Choroid plexus epithelial cell (primary cell): ENCODE measurements around the gene COPE.
A peak's percentile ranks its signal among the peaks of the same experiment; 100 is the strongest.

ENCODE experiments used
- DNase-seq: peaks from one replicate; pipeline ENCODE4 v3.0.0-alpha.2; 2010; ENCODE audit warnings: low read depth
- H3K4me3 ChIP-seq: 2 replicates; pipeline ENCODE4 v1.5.1; 2011; ENCODE audit warnings: low read depth, mild to moderate bottlenecking, control low read depth, low read length, moderate library complexity
- TF ChIP-seq, protein P1 (sequence below): conservative IDR thresholded peaks from 2 replicates; pipeline ENCODE4 v1.5.1; 2011; ENCODE audit warnings: low read depth, mild to moderate bottlenecking, control low read depth, inconsistent platforms, low read length, moderate library complexity

The COPE gene

DNA sequence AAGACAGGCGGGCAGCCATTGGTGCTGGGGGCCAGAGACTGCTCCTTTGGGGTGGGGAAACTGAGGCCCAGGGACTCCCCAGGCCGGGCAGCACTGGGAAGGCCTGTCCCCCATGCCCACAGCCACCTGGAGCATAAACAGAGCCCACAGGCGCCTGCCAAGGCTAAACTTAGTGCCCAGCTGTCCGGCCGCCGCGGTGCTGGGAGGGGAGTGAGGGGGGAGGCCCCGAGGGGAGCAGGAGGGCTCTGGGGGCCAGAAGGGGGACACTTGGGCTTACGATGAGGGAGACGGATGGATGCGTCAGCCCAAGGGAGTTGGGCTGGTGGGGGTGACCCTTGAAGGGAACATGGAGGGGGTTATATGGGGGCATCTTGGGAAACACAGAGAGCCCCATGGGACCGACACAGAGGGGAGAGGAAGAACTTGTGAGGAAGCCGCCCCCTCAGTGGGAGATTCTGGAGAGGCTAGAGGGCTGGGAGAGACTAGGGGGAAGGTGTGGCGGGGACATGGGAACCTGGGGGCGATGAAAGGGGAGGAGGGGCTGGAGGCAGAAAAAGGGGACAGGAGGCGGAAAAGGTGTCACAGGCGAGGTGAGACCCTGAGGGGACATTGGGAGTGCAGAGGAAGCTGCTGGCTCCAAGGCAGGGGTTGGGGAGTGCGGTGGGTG lies 25.5 kb downstream of the COPE start:
- H3K4me3 ChIP-seq: no peak overlapping the region
- DNase-seq: no peak
- TF ChIP-seq, protein P1, sequence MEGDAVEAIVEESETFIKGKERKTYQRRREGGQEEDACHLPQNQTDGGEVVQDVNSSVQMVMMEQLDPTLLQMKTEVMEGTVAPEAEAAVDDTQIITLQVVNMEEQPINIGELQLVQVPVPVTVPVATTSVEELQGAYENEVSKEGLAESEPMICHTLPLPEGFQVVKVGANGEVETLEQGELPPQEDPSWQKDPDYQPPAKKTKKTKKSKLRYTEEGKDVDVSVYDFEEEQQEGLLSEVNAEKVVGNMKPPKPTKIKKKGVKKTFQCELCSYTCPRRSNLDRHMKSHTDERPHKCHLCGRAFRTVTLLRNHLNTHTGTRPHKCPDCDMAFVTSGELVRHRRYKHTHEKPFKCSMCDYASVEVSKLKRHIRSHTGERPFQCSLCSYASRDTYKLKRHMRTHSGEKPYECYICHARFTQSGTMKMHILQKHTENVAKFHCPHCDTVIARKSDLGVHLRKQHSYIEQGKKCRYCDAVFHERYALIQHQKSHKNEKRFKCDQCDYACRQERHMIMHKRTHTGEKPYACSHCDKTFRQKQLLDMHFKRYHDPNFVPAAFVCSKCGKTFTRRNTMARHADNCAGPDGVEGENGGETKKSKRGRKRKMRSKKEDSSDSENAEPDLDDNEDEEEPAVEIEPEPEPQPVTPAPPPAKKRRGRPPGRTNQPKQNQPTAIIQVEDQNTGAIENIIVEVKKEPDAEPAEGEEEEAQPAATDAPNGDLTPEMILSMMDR: no peak

DNA sequence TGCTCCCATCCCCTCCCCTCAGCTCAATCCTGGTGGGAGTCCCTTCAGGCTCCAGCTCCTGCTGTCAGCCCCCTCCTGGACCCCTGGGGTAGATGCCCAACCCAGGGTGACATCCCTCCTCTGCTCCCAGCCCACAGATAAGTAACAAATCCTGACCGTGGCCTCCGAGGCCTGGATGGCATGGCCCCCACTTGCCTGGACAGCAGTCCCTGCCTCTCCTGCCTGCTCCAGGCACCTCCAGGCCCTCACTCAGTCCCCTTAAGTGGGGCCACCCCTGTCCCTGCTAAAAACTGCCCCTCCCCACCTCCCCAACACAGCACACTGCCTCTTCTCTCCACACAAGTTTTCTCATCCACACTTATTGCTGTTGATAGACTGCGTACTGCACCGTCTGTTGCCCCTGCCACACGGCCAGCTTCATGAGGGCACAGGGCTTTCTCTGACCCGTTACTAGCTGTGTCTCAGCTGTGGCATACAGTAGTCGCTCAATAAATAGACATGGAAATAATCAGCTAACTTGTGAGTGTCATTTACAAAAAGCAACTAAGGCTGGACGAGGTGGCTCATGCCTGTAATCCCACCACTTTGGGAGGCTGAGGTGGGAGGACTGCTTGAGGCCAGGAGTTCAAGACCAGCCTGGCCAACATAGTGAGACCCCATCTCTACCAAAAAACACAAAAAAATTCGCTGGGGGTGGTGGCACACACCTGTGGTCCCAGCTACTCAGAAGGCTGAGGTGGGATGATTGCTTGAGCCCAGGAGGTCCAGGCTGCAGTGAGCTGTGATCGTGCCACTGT lies 29.0 kb downstream of the COPE start:
- no peak for DNase-seq
- TF ChIP-seq, protein P1: no peak
- no peak overlapping the region for H3K4me3 ChIP-seq

DNA sequence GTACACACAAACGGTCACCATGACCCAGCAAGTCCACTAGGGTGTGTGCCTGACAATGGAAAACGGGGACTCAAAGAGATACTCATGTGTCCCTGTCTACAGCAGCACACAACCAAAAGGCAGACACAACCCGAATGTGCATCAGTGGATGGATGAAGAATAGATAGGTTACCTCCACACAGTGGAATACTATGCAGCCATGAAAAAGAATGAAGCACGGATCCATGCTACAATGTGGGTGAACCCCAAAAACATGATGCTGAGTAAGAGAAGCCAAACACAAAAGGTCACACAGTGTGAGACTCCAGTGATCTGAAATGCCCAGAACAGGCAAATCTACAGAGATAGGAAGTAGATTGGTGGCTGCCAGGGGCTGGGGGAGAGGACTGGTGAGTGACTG lies 32.2 kb downstream of the COPE start:
- no peak for DNase-seq
- no peak overlapping the region for H3K4me3 ChIP-seq
- TF ChIP-seq, protein P1: no peak

DNA sequence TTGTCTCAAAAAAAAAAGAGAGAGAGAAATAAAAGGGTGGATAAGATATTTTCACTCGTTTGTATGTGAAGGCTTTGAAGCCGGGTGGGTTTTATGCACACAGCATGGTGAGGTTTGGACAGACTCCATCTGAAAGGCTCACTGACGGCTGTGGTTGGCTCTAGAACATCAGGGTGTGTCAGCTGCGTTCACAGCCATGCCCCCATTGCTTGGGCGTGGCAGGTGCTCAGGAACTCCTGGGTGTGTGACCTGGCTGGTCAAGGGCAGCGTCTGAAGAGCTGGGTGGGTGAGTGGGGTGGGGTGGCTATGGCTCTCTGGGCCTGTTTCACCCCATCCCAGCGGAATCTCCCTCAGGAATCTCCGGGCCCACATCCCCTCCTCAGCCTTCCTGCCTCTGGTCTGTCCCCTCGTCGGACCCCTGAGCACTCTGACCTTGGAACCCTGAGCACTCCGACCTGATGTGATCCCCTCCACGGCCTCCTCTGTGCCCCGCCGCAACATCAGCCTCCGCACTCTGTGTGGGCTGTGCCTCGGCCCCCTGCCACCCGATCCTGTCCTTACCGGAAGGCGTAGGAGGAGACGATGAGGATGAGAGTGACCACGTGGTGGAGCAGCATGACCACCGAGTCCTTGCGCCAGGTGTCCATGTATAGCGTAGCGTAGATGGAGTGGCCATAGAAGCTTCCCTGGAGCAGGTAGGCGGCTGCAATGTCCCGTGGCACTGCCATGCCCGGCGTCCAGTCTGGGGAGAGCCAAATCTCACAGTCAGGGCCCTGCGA lies 35.5 kb downstream of the COPE start:
- no peak for DNase-seq
- no peak overlapping the region for H3K4me3 ChIP-seq
- TF ChIP-seq, protein P1: no peak

DNA sequence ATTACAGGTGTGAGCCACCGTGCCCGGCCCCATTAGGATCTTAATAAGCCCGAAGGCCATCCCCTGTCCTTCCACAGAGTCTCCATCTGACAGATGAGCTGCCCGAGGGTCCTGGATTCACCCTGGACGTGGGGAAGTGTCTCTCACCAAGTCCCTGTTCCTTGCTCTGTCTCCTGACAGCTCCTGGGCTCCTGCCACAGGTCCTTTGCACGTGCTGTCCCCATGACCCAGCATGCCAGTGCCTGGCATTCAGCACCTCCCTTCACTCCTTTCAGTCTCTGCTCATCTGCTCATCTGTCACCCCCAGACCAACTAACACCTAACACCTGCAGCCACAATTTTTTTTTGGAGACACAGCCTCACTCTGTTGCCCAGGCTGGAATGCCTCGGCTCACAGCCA lies 37.7 kb downstream of the COPE start:
- DNase-seq: no peak
- no peak overlapping the region for H3K4me3 ChIP-seq
- TF ChIP-seq, protein P1: no peak

DNA sequence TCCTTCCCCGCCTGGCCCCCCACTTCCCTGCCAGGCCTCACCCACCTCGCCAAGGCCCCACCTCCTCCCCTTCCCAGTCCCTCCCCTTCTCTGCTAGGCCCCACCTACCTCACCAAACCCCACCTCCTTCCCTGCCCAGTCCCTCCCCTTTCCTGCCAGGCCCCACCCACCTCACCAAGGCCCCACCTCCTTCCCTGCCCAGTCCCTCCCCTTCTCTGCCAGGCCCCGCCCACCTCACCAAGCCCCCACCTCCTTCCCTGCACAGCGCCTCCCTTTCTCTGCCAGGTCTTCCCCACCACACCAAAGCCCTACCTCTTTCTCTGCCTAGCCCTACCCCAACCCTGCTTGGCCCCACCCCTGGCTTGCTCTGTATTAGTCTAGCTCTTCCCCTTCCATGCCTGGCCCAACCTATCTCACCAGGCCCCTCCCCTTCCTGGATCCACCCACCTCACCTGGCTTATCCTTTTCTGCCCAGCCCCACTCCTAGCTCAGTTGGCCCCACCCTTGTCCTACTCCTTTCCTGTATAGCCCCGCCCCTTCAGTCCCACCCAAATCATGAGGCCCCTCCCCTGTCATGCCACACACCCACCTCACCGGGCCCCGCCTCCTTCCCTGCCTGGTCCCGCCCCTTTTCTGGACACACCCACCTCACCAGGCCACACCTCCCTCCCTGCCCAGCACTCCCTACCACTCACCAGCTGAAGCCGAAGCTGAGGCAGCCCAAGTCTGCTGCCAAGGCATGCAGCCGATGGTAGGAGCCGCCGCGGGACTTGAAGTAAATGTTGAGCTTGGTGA lies 39.4 kb downstream of the COPE start:
- no peak overlapping the region for H3K4me3 ChIP-seq
- peak; percentile 15 for DNase-seq
- TF ChIP-seq, protein P1: no peak
